PC-9 (cell line): ENCODE results near the gene ARHGAP42. TPM values are rescaled to one million over a fixed set of nuclear protein-coding genes. Genes with fewer than 3 reads are reported as not detected.

Experiments
- BruUV-seq: library from RNA; stranded (reverse); fragments of 400-500 nt; replicated peaks from 2 replicates; lab custom pipeline; 2021; lab: Mats Ljungman, UMichigan
- CTCF ChIA-PET: fragments of 300-600 bp; sonication (Branson Sonifier 250); formaldehyde crosslinking; loops from one replicate; lab custom pipeline; 2022; ENCODE audit warnings: antibody characterized with exemption; lab: Charles Lee
- POLR2A ChIA-PET: fragments of 300-600 bp; sonication (Branson Sonifier 250); formaldehyde crosslinking; loops from one replicate; lab custom pipeline; 2022; ENCODE audit warnings: antibody characterized with exemption; ENCODE audit not compliant: unreplicated experiment; lab: Charles Lee
- DNase-seq, 2 experiments: peaks; one replicate each; pipeline versions ENCODE4 v3.0.0 to v3.0.0-alpha.2; 2015 to 2022; ENCODE audit warnings: mixed read lengths in 1 of 2
- H2AFZ ChIP-seq: fragments of 200-600 bp; sonication (generic); 2 replicates; pipeline ENCODE4 v1.8.1; 2017; ENCODE audit warnings: antibody characterized with exemption
- H3F3A ChIP-seq: fragments of 200-600 bp; sonication (generic); 2 replicates; pipeline ENCODE4 v1.8.1; 2017; ENCODE audit warnings: antibody characterized with exemption, mild to moderate bottlenecking, low read depth; ENCODE audit not compliant: insufficient read depth
- H3K27ac ChIP-seq: fragments of 200-600 bp; sonication (generic); 2 replicates; pipeline ENCODE4 v1.6.1; 2016; ENCODE audit warnings: mixed run types
- H3K27me3 ChIP-seq: fragments of 200-600 bp; sonication (generic); 2 replicates; pipeline ENCODE4 v1.6.1; 2016; ENCODE audit warnings: low read depth, mixed run types; ENCODE audit not compliant: insufficient read depth
- H3K36me3 ChIP-seq: fragments of 200-600 bp; sonication (generic); 2 replicates; pipeline ENCODE4 v1.6.1; 2016; ENCODE audit warnings: low read depth, mixed run types
- H3K4me1 ChIP-seq: fragments of 200-600 bp; sonication (generic); replicated peaks from 2 replicates; pipeline ENCODE4 v1.6.1; 2016; ENCODE audit warnings: mixed run types; ENCODE audit not compliant: insufficient read depth
- H3K4me2 ChIP-seq: fragments of 200-600 bp; sonication (generic); 2 replicates; pipeline ENCODE4 v1.6.1; 2017; ENCODE audit warnings: mixed run types
- H3K4me3 ChIP-seq: fragments of 200-600 bp; sonication (generic); 2 replicates; pipeline ENCODE4 v1.6.1; 2016; ENCODE audit warnings: mixed run types
- H3K79me2 ChIP-seq: fragments of 200-600 bp; sonication (generic); 2 replicates; pipeline ENCODE4 v1.6.1; 2017; ENCODE audit warnings: low read depth, mixed run types
- H3K9me2 ChIP-seq: fragments of 200-600 bp; sonication (generic); 2 replicates; pipeline ENCODE4 v1.8.1; 2017; ENCODE audit warnings: mild to moderate bottlenecking; ENCODE audit not compliant: insufficient read depth
- H3K9me3 ChIP-seq: fragments of 200-600 bp; sonication (generic); 2 replicates; pipeline ENCODE4 v1.8.1; 2016; ENCODE audit warnings: low read depth; ENCODE audit not compliant: insufficient read depth
- H4K20me1 ChIP-seq: fragments of 200-600 bp; sonication (generic); 2 replicates; pipeline ENCODE4 v1.8.1; 2017; ENCODE audit not compliant: insufficient read depth
- EZH2 ChIP-seq: fragments of 200-600 bp; sonication (generic); IDR thresholded peaks from 2 replicates; pipeline ENCODE4 v1.8.0; 2017; ENCODE audit warnings: antibody characterized with exemption, low read depth
- intact Hi-C: fragments of 100-400 bp; cut with micrococcal nuclease; formaldehyde crosslinking; loops from one replicate; pipeline ENCODE4 v1.10.0; 2022; ENCODE audit not compliant: unreplicated experiment
- total RNA-seq: library from RNA; stranded (reverse); gene quantifications from 2 replicates; pipeline ENCODE4 v1.2.3, GENCODE V29; 2021
- TF ChIP-seq, protein P1 (sequence below): fragments of 200-600 bp; sonication (generic); conservative IDR thresholded peaks from 2 replicates; pipeline ENCODE4 v1.6.1; 2017; ENCODE audit warnings: mixed run types, antibody characterized with exemption, mild to moderate bottlenecking, moderate library complexity

The ARHGAP42 gene
- total RNA-seq, 1 experiment from 2014 or later = 12.8 TPM

DNA sequence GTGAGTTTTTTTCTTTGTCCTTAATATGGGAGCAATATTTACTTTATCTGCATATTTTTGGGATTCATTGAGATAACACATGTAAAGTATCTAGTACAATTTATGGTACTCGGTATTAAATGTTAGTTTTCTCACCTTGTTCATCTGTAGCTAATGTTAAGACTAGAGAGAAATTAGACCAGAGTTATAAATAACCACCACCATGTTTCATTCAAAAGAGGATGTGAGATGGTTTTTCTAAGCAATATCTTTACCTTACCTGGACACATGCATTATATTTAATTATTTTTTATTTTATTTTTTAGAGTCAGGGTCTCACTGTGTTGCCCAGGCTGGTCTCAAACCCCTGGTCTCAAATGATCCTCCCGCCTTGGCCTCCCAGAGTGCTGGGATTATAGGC is 18.4 kb downstream of the ARHGAP42 start:
- 0 out of 2 replicates have a peak, but pooled peaks cover 8% of the 10 kb centered on the region for H3K79me2 ChIP-seq

GRCh38 chr11:100706179-100706578 is 19.1 kb downstream of the ARHGAP42 start:
- Histone ChIP-seq H3K79me2 (peaks cover 14% of the 10 kb centered on the region; the same call in 1 of the 2 replicates), H3K9me2 (no peaks in the 10 kb centered on the region), H3K27me3 (no peaks in the 10 kb centered on the region), H3K4me2 (no peak overlapping the region), H3F3A (peaks cover 11% of the 10 kb centered on the region; the same call in 1 of the 2 replicates), H3K4me3 (no peak overlapping the region), H3K9me3 (no peaks in the 10 kb centered on the region), H4K20me1 (no peaks in the 10 kb centered on the region), H2AFZ (no peak overlapping the region), H3K36me3 (no peaks in the 10 kb centered on the region), H3K27ac (no peak overlapping the region), H3K4me1 (peaks cover 14% of the 10 kb centered on the region)
- TF ChIP-seq, protein P1, sequence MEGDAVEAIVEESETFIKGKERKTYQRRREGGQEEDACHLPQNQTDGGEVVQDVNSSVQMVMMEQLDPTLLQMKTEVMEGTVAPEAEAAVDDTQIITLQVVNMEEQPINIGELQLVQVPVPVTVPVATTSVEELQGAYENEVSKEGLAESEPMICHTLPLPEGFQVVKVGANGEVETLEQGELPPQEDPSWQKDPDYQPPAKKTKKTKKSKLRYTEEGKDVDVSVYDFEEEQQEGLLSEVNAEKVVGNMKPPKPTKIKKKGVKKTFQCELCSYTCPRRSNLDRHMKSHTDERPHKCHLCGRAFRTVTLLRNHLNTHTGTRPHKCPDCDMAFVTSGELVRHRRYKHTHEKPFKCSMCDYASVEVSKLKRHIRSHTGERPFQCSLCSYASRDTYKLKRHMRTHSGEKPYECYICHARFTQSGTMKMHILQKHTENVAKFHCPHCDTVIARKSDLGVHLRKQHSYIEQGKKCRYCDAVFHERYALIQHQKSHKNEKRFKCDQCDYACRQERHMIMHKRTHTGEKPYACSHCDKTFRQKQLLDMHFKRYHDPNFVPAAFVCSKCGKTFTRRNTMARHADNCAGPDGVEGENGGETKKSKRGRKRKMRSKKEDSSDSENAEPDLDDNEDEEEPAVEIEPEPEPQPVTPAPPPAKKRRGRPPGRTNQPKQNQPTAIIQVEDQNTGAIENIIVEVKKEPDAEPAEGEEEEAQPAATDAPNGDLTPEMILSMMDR = no peak
- no peak for TF ChIP-seq EZH2
- no peak for DNase-seq
- ChIA-PET POLR2A (no interaction called here), CTCF (no interaction called here)
- no TSS peak for BruUV-seq
- intact Hi-C loops = no loop called here

More for the DNA sequence above, 18.4 kb downstream of the ARHGAP42 start:
- ChIA-PET POLR2A (no interaction called here), CTCF (no interaction called here)
- no peaks in the 10 kb centered on the region for H3K9me3 ChIP-seq
- H3K4me1 ChIP-seq = peaks cover 14% of the 10 kb centered on the region
- TF ChIP-seq, protein P1 = no peak
- no peak for TF ChIP-seq EZH2
- no peaks in the 10 kb centered on the region; the same call in 1 of the 2 replicates for H3K36me3 ChIP-seq
- no TSS peak for BruUV-seq
- no peak overlapping the region for H3K4me3 ChIP-seq
- H4K20me1 ChIP-seq = no peaks in the 10 kb centered on the region
- H2AFZ ChIP-seq = no peak overlapping the region
- H3F3A ChIP-seq = peaks cover 11% of the 10 kb centered on the region; the same call in 1 of the 2 replicates
- no peak overlapping the region for H3K4me2 ChIP-seq
- DNase-seq = no peak
- no peak overlapping the region for H3K27ac ChIP-seq
- intact Hi-C loops = no loop called here
- H3K27me3 ChIP-seq = no peaks in the 10 kb centered on the region
- no peaks in the 10 kb centered on the region for H3K9me2 ChIP-seq

- CTCF ChIA-PET = no interaction called here
- Histone ChIP-seq H3K4me3 (no peak overlapping the region), H3K9me2 (no peaks in the 10 kb centered on the region; the same call in 1 of the 2 replicates), H3K36me3 (no peaks in the 10 kb centered on the region), H3K4me1 (peaks cover 14% of the 10 kb centered on the region), H3K4me2 (no peak overlapping the region), H3F3A (peaks cover 11% of the 10 kb centered on the region; the same call in 1 of the 2 replicates), H3K27ac (peak overlapping the region; percentile 46), H4K20me1 (no peaks in the 10 kb centered on the region), H3K79me2 (peaks cover 16% of the 10 kb centered on the region; the same call in 1 of the 2 replicates), H3K27me3 (no peaks in the 10 kb centered on the region), H3K9me3 (no peaks in the 10 kb centered on the region), H2AFZ (no peak overlapping the region)
- intact Hi-C loops = no loop called here
- TF ChIP-seq EZH2 = no peak
- TF ChIP-seq, protein P1 = no peak
- BruUV-seq = no TSS peak
- POLR2A ChIA-PET = no interaction called here
- DNase-seq = peak; percentile 7 to 69
Observed at GRCh38 chr11:100709233-100709957, 22.3 kb downstream of the ARHGAP42 start.
